Stimulated activated CD4-positive, alpha-beta T cell treated with anti-CD3 and anti-CD28 coated beads, Interleukin-2, amount 100 ng/mL, for 4 hours (primary cell): ENCODE measurements around the gene SUGP2.
"Not testable (repeated sequence)": the region's sequence is repeated elsewhere in the genome, so short reads cannot be mapped to it uniquely, and the experiment has no call there.

Source experiments
- DNase-seq: peaks from one replicate; pipeline ENCODE4 v3.0.0-alpha.2; 2020; ENCODE audit warnings: low read depth

The SUGP2 gene

GRCh38 chr19:19031891-19032290 is 1.4 kb downstream of the SUGP2 start:
- DNase-seq: no peak

GRCh38 chr19:19028526-19028925 is 4.8 kb downstream of the SUGP2 start:
- DNase-seq: no peak

DNA sequence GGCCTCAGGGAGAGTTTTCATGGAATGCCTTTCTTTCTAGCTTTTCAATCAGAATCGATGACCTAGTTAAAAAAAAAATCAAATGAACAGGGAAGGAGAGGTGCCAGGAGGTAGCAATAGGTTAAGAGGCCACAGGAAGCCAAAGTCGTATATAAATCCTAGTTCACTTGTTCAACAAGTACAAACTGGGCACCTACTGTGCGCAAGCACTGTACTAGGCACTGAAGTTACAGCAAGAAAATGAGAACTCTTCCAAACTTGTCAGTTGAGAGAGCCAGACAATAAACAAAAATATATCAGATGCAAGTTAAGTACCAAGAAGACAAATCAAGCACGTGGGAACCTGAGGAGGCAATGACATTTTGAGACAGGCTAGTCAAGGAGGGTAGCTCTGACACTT is 6.1 kb downstream of the SUGP2 start:
- no peak for DNase-seq

- no peak for DNase-seq
Observed at GRCh38 chr19:19026299-19026971, 6.9 kb downstream of the SUGP2 start.

- DNase-seq: no peak
Observed at GRCh38 chr19:19025861-19026260, 7.5 kb downstream of the SUGP2 start.

- DNase-seq: not testable (repeated sequence)
Observed at GRCh38 chr19:19023376-19023775, 9.9 kb downstream of the SUGP2 start.

GRCh38 chr19:19022380-19022961 is 10.8 kb downstream of the SUGP2 start:
- DNase-seq: no peak

DNA sequence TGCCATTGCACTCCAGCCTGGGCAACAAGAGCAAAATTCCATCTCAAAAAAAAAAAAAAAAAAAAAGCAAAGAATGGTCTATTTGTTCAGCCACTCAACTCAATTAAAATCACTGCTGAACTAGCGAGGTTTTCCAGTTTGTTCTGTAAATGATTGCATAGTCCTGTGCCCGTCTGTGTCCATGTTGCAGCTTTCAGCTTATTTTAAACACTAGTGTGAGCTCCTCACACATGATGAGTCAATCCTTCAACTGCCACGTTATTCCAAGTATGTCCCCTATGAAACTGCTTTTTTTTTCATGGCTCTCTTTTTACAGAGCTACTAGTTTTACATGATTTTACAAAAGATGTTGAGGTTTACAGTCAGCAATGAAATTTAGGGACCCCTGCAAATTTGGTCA is 12.2 kb downstream of the SUGP2 start:
- no peak for DNase-seq

DNA sequence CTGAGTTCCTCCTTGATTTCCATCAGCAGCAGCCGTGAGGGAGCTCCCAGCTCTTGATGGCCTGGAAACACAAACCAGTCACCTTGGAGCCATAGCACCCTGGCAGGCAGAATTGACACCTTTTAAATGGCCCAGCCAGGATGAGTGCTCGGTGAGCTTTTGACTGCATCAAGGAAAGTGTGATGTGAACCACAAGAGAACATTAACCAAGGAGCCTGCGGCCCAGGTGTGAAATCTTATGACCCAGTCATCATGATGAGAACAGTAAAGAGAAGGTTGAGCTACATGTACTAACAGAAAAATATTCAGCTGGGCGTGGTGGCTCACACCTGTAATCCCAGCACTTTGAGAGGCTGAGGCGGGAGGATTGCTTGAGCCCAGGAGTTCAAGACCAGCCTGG is 22.8 kb downstream of the SUGP2 start:
- DNase-seq: no peak

DNA sequence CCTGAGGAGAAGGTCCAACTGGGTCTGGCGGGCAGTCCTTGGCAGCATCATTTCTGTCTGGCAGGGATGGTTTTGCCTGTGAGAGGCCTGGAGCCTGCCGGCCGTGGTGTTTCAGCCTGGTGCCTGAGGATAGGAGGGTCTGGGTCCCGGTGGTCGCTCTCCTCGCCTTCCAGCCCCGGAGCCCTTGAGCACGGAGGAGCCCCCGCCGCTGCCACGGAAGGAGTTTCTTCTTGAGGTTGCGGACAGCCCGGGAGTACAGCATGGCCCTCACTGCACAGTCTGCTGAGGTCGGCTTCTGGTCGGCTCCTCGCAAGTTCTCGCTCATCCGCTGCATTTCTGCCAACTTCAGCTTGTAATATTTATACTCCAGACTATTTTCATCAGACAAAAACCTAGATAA is 23.4 kb downstream of the SUGP2 start:
- no peak for DNase-seq

- no peak for DNase-seq
Observed at GRCh38 chr19:19006213-19006612, 27.1 kb downstream of the SUGP2 start.

GRCh38 chr19:19004144-19004543 is 29.2 kb downstream of the SUGP2 start:
- DNase-seq: no peak

DNA sequence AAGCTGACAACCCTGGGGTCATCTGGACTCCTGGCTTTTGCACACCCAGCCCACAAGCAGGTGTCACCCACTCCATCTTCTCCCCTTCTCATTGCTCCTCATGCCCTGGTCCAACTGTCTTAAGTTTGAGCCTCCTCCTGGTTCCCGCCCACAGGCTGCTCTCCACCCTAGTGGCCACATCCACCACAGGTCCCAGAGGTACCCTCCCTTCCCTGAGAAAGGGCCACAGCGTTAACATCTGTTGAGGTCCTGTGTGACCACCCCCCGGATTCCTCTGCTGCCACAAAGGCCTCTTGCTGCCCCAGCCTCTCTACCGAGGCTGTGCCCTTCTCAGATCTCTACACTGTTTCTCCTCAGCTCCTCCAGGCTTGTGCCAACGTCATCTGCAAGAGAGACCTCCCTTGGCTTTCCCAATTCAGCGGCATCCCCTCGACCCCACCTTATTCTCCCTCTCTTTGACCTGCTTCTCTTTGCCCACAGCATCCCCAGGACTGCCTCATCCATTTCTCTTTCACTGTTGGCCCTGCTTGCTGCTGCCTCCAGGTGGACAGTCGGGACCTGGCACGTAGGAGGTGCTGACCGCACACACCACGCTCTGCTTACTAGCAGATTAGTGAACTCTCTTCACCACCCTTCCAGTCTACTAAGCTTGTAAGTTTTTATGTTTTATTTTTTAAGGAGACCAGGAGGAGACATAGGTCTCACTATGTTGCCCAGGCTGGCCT is 33.3 kb downstream of the SUGP2 start:
- no peak for DNase-seq

DNA sequence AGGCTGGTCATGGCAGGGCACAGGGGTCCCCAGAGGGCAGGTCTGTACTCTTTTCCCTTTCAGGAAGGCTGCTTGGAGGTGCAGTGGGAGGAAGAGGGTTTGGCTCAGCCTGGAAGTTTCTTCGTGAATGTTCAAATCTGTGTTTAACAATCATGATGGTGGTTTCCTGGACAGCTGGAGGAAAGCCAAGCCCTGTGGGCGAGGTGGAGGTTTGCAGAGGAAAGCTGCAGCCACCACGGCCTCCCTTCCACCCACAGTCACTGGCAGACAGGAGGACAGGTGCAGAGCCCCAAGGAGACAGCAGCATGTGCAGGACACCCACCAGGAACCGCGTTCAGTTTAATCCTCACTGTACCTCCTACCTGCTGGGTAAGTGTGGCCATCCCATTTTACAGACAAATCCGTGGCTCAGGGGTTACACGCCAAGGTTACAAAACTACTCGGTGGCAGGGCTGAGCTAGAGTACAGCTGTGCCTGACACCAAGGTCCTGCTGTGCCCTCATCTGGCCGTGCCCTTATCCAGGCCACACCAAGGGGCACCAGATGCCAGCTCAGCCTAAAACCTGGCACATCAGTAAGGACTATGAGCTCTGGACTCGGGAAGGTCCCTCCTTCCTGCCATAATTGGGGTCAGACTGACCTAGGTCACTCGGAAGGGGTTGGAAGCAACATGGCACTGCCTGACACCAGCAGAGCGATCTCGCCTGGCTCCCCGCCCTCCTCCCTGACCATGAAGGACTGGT is 34.1 kb downstream of the SUGP2 start:
- DNase-seq: no peak

GRCh38 chr19:18998276-18998675 is 35.0 kb downstream of the SUGP2 start:
- DNase-seq: no peak

DNA sequence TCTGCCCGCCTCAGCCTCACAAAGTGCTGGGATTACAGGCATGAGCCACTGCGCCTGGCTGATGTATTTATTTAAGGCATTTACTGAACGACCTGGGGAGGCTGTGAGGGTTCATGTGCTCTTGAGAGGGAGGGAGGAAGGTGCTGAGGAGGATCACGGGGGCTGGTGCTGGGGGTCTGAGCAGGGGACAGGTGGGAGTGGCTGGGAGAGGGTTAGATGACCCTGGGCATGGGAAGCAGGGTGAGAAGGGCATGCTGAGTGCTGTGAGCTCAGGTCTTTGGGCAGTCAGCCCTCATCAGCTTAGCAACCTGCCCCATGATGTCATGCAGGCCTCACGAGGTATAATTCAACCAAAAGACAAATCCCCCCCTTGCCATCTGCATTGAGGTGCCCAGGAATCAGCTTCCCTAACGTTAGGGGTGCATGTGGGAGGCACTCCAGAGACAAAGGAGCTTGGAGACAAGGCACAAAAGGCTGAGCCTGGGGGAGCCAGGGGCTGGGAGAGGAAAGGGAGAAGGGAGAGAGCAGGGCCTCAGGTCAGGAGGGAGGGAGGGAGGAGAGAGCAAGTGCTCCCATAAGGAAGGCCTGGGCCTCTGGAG is 36.4 kb downstream of the SUGP2 start:
- DNase-seq: no peak

- no peak for DNase-seq
Observed at GRCh38 chr19:18996351-18996750, 37.0 kb downstream of the SUGP2 start.

DNA sequence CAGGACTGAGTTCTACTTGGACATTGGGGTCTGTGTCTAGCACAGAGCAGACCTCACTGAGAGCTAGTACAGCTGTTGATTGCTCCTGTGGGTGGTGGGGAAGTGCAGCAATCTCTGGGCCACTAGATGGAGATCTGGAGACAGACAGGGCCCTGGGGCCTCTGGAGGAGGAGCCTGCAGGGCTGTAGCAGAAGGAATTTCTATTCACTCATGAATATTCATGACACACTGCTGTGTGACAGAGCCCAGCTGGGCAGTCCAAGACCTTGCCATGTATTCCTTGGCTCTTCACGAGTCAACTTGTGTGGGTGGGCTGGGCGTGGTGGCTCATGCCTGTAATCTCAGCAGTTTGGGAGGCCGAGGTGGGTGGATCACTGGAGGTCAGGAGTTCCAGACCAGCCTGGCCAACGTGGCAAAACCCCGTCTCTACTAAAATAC is 37.5 kb downstream of the SUGP2 start:
- DNase-seq: no peak

DNA sequence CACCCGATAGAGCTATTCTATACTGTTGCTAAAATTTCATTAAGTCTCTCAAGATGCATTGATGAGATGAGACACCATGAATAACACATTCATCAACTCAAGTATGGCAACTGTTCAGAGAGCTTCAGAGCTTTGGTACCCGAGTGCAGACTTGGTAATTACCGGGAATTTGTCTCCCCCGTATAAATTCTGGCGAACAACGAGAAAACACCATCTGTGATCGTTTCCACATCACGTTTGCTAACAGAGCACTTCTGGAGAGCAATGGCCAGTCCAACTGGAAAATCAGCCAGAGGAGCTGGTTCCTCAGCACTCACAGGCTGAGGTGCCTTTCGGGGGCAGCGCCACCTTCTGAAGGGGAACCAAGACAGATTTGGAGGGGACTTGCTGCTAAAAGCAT is 40.2 kb downstream of the SUGP2 start:
- no peak for DNase-seq

GRCh38 chr19:18992696-18993095 is 40.6 kb downstream of the SUGP2 start:
- no peak for DNase-seq

GRCh38 chr19:18991468-18991867 is 41.8 kb downstream of the SUGP2 start:
- DNase-seq: no peak

- no peak for DNase-seq
Observed at GRCh38 chr19:18991006-18991405, 42.3 kb downstream of the SUGP2 start.
